B cell (primary cell): ENCODE measurements around the gene NXF3.
"Not testable (repeated sequence)": the region's sequence is repeated elsewhere in the genome, so short reads cannot be mapped to it uniquely, and the experiment has no call there.

Experiments used
- EZH2 ChIP-seq: IDR thresholded peaks from 2 replicates; pipeline ENCODE4 v1.6.1; 2012; ENCODE audit warnings: borderline replicate concordance, low read depth, mild to moderate bottlenecking, moderate library complexity, low read length; ENCODE audit not compliant: insufficient read depth, poor library complexity, severe bottlenecking
- TF ChIP-seq, protein P1 (sequence below): fragments of 200-600 bp; IDR thresholded peaks from one replicate; pipeline ENCODE4 v1.8.0; 2022; ENCODE audit warnings: antibody characterized with exemption, mild to moderate bottlenecking

GRCh38 chrX:103033371-103033770, 59.6 kb downstream of the NXF3 start:
- TF ChIP-seq EZH2: not testable (repeated sequence)
- TF ChIP-seq, protein P1, sequence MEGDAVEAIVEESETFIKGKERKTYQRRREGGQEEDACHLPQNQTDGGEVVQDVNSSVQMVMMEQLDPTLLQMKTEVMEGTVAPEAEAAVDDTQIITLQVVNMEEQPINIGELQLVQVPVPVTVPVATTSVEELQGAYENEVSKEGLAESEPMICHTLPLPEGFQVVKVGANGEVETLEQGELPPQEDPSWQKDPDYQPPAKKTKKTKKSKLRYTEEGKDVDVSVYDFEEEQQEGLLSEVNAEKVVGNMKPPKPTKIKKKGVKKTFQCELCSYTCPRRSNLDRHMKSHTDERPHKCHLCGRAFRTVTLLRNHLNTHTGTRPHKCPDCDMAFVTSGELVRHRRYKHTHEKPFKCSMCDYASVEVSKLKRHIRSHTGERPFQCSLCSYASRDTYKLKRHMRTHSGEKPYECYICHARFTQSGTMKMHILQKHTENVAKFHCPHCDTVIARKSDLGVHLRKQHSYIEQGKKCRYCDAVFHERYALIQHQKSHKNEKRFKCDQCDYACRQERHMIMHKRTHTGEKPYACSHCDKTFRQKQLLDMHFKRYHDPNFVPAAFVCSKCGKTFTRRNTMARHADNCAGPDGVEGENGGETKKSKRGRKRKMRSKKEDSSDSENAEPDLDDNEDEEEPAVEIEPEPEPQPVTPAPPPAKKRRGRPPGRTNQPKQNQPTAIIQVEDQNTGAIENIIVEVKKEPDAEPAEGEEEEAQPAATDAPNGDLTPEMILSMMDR: not testable (repeated sequence)
